Measurements from ENCODE around the gene PET100. TPM values are rescaled to one million over a fixed set of nuclear protein-coding genes. Genes with fewer than 3 reads are reported as not detected.

Gene PET100
- polyA plus RNA-seq, 1 donor from 2014 or later: 105 TPM

GRCh38 chr19:7607212-7607873 is 22.2 kb upstream of the PET100 start:
- Histone ChIP-seq H3K4me2 (ENCODE audit: low read length) (no peak overlapping the region), H3F3A (ENCODE audit: insufficient read depth, low read length, poor library complexity, severe bottlenecking) (no peaks in the 10 kb centered on the region), H4K20me1 (ENCODE audit: insufficient read depth) (no peaks in the 10 kb centered on the region), H3K27ac (ENCODE audit: low read length) (no peak overlapping the region), H3K9me2 (ENCODE audit: insufficient read depth, low read length) (no peaks in the 10 kb centered on the region), H3K9me3 (ENCODE audit: low read length) (no peaks in the 10 kb centered on the region), H3K79me2 (replicated peaks; ENCODE audit: insufficient read depth, low read length) (peaks cover 1% of the 10 kb centered on the region), H3K9ac (ENCODE audit: low read length) (no peak overlapping the region), H3K27me3 (ENCODE audit: insufficient read depth, low read depth, low read length) (no peaks in the 10 kb centered on the region), H2AFZ (ENCODE audit: low read depth, low read length) (no peak overlapping the region), H3K4me3 (ENCODE audit: low read length) (no peak overlapping the region), H3K36me3 (ENCODE audit: insufficient read depth, low read length) (peaks cover 5% of the 10 kb centered on the region)
- no peak for TF ChIP-seq TAF1 (IDR thresholded peaks at IDR 0.05; ENCODE audit: low read depth)
- TF ChIP-seq REST (IDR thresholded peaks at IDR 0.05; ENCODE audit: borderline replicate concordance): no peak
- no peak for TF ChIP-seq SMC3 (conservative IDR thresholded peaks at IDR 0.05; ENCODE audit: poor library complexity)
- TF ChIP-seq POLR2AphosphoS5 (IDR thresholded peaks at IDR 0.05): no peak
- TF ChIP-seq CTCF (IDR thresholded peaks at IDR 0.05; ENCODE audit: poor library complexity, severe bottlenecking): no peak

GRCh38 chr19:7607874-7608560 is 21.6 kb upstream of the PET100 start:
- no peak overlapping the region for H3K27ac ChIP-seq (ENCODE audit: low read length)
- H3K79me2 ChIP-seq (replicated peaks; ENCODE audit: insufficient read depth, low read length): no peaks in the 10 kb centered on the region
- H3K4me2 ChIP-seq (ENCODE audit: low read length): no peak overlapping the region
- no peak overlapping the region for H3K9ac ChIP-seq (ENCODE audit: low read length)
- no peaks in the 10 kb centered on the region for H4K20me1 ChIP-seq (ENCODE audit: insufficient read depth)
- H3K36me3 ChIP-seq (ENCODE audit: insufficient read depth, low read length): peaks cover 5% of the 10 kb centered on the region
- H3K4me3 ChIP-seq (ENCODE audit: low read length): no peak overlapping the region
- no peaks in the 10 kb centered on the region for H3K9me3 ChIP-seq (ENCODE audit: low read length)
- no peaks in the 10 kb centered on the region for H3K9me2 ChIP-seq (ENCODE audit: insufficient read depth, low read length)
- no peaks in the 10 kb centered on the region for H3F3A ChIP-seq (ENCODE audit: insufficient read depth, low read length, poor library complexity, severe bottlenecking)
- H3K27me3 ChIP-seq (ENCODE audit: insufficient read depth, low read depth, low read length): no peaks in the 10 kb centered on the region
- H2AFZ ChIP-seq (ENCODE audit: low read depth, low read length): no peak overlapping the region
- TF ChIP-seq TAF1 (IDR thresholded peaks at IDR 0.05; ENCODE audit: low read depth): no peak
- TF ChIP-seq EZH2 (IDR thresholded peaks at IDR 0.05; ENCODE audit: borderline replicate concordance, insufficient read depth, low read length, poor library complexity, severe bottlenecking): no peak
- no peak for TF ChIP-seq SMC3 (conservative IDR thresholded peaks at IDR 0.05; ENCODE audit: poor library complexity)
- TF ChIP-seq CTCF (IDR thresholded peaks at IDR 0.05; ENCODE audit: poor library complexity, severe bottlenecking): no peak
- TF ChIP-seq MXI1 (conservative IDR thresholded peaks at IDR 0.05; ENCODE audit: poor library complexity, severe bottlenecking): no peak
- no peak for TF ChIP-seq POLR2AphosphoS5 (IDR thresholded peaks at IDR 0.05)
- TF ChIP-seq REST (IDR thresholded peaks at IDR 0.05; ENCODE audit: borderline replicate concordance): no peak
- no peak for TF ChIP-seq EP300 (conservative IDR thresholded peaks at IDR 0.05; ENCODE audit: poor library complexity, severe bottlenecking)
- no peak for TF ChIP-seq RAD21 (conservative IDR thresholded peaks at IDR 0.05)

Measured in neural cell (in vitro differentiated cells).